ENCODE measurements around the gene COL23A1.

The COL23A1 gene

DNA sequence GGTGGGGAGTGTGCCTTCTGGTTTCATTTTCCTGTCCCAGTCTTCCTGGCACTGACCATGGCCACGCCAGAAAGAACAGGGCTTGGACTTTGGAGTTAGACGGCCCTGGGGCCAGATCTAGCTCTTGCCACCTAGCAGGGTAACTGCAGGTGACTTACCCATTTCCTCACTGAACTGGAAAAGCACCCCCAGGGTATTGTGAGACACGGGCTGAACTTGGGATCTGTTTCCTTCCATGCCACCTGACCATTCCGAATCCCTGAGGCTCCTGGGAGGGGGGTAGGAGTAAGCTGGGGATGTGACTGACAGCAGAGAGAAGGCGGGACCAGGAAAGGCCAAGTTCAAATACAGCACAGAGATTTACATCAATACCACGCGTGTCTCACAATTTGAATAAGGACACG, 376.4 kb downstream of the COL23A1 start:
- Histone ChIP-seq H3K9me3 (ENCODE audit: control insufficient read depth, insufficient read depth, low read depth, low read length) (no peaks in the 10 kb centered on the region), H3K4me3 (ENCODE audit: low read depth, low read length) (no peak overlapping the region), H3K4me1 (ENCODE audit: control insufficient read depth, insufficient read depth, low read length) (no peaks in the 10 kb centered on the region), H3K27ac (ENCODE audit: extremely low read depth, low read depth, low read length) (no peak overlapping the region), H3K36me3 (ENCODE audit: control insufficient read depth in 2 of 2, insufficient read depth in 1 of 2, low read length in 2 of 2) (peaks cover 20 to 88% of the 10 kb centered on the region in 2 experiments)
- TF ChIP-seq ZNF169 (tag by site-specific recombination; IDR thresholded peaks at IDR 0.05) (no peak), IKZF3 (tag by site-specific recombination; IDR thresholded peaks at IDR 0.05) (peak; percentile 46; the same call in 1 of the 2 replicates)
- CTCF ChIA-PET: interaction anchor here (0.7 kb wide), 1 partner anchor 70 kb away, joined by 3 read pairs; no protein-coding TSS in a partner anchor
- POLR2A ChIA-PET: interaction anchor here (0.5 to 5.3 kb wide), 5 partner anchors 8 to 259 kb away, joined by 3 to 45 read pairs (median 4); partner anchors contain the start of genes HNRNPAB and PHYKPL

DNA sequence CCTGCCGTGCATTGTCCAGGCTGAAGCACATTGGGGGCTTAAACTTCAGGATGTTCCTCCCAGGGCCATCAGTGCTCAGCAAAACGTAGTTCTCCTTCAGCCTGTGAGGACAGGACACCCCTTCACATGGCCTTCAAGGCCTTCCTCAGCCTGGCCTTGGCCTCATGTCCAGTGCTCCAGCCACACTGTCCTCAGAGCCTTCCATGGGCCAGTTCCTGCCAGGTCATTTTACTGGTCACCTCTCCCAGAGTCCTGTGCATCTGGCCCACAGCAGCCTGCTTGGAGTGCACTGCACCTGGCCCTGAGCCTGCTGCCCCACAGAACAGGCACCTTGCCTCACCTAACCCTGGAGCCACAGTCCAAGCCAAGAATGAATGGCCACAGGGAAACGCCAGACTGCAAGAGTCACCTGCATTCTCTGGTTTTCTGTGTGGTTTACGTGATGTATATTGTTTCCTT, 377.2 kb downstream of the COL23A1 start:
- ChIA-PET CTCF (interaction anchor here (0.7 kb wide), 1 partner anchor 71 kb away, joined by 3 read pairs; no protein-coding TSS in a partner anchor), POLR2A (interaction anchor here (2.3 to 5.3 kb wide), 2 partner anchors 9 to 19 kb away, joined by 9 to 45 read pairs; partner anchors contain the start of genes HNRNPAB and PHYKPL)
- Histone ChIP-seq H3K27ac (ENCODE audit: extremely low read depth, low read depth, low read length) (peak overlapping the region; percentile 6; the same call in 1 of the 2 replicates), H3K36me3 (ENCODE audit: control insufficient read depth in 2 of 2, insufficient read depth in 1 of 2, low read length in 2 of 2) (peaks cover 18 to 88% of the 10 kb centered on the region in 2 experiments), H3K4me1 (ENCODE audit: control insufficient read depth, insufficient read depth, low read length) (peaks cover 2% of the 10 kb centered on the region; the same call in 1 of the 2 replicates), H3K9me3 (ENCODE audit: control insufficient read depth, insufficient read depth, low read depth, low read length) (no peaks in the 10 kb centered on the region), H3K4me3 (ENCODE audit: low read depth, low read length) (no peak overlapping the region)
- TF ChIP-seq ZBTB11 (tag by site-specific recombination; conservative IDR thresholded peaks at IDR 0.05; ENCODE audit: low read depth) (no peak), GLIS1 (tag by site-specific recombination; IDR thresholded peaks at IDR 0.05) (no peak), GLI4 (tag by site-specific recombination; IDR thresholded peaks at IDR 0.05) (peak; percentile 77; the same call in 1 of the 2 replicates)

GRCh38 chr5:178212241-178213002, 377.8 kb downstream of the COL23A1 start:
- peaks cover 4% of the 10 kb centered on the region; the same call in 1 of the 2 replicates for H3K4me1 ChIP-seq (ENCODE audit: control insufficient read depth, insufficient read depth, low read length)
- no peak overlapping the region for H3K4me3 ChIP-seq (ENCODE audit: low read depth, low read length)
- CTCF ChIA-PET: interaction anchor here (1.1 kb wide), 1 partner anchor 136 kb away, joined by 4 read pairs; no protein-coding TSS in a partner anchor
- H3K27ac ChIP-seq (ENCODE audit: extremely low read depth, low read depth, low read length): 0 out of 2 replicates have a peak overlapping the region, but pooled peaks have one; percentile 6
- POLR2A ChIA-PET: interaction anchor here (2.3 to 5.3 kb wide), 2 partner anchors 8 to 19 kb away, joined by 9 to 45 read pairs; partner anchors contain the start of genes HNRNPAB and PHYKPL
- TF ChIP-seq WT1 (tag by site-specific recombination; IDR thresholded peaks at IDR 0.05) (no peak), ZNF138 (tag by site-specific recombination; IDR thresholded peaks at IDR 0.05; ENCODE audit: borderline replicate concordance) (no peak), ZNF202 (tag by site-specific recombination; IDR thresholded peaks at IDR 0.05; ENCODE audit: borderline replicate concordance) (no peak), ZNF621 (tag by site-specific recombination; IDR thresholded peaks at IDR 0.05) (no peak), ZNF830 (tag by site-specific recombination; IDR thresholded peaks at IDR 0.05; ENCODE audit: low read depth) (no peak), ZNF266 (tag by site-specific recombination; IDR thresholded peaks at IDR 0.05; ENCODE audit: low read depth) (no peak), MEIS1 (CRISPR knock-in tag; IDR thresholded peaks at IDR 0.05; ENCODE audit: borderline replicate concordance) (no peak), ZNF585B (tag by site-specific recombination; IDR thresholded peaks at IDR 0.05) (no peak), ZNF837 (tag by site-specific recombination; IDR thresholded peaks at IDR 0.05) (no peak), ZBTB7A (tag by site-specific recombination; IDR thresholded peaks at IDR 0.05; ENCODE audit: low read depth) (no peak), GLI2 (tag by site-specific recombination; IDR thresholded peaks at IDR 0.05; ENCODE audit: borderline replicate concordance, low read depth) (no peak)
- TF ChIP-seq, protein P1, sequence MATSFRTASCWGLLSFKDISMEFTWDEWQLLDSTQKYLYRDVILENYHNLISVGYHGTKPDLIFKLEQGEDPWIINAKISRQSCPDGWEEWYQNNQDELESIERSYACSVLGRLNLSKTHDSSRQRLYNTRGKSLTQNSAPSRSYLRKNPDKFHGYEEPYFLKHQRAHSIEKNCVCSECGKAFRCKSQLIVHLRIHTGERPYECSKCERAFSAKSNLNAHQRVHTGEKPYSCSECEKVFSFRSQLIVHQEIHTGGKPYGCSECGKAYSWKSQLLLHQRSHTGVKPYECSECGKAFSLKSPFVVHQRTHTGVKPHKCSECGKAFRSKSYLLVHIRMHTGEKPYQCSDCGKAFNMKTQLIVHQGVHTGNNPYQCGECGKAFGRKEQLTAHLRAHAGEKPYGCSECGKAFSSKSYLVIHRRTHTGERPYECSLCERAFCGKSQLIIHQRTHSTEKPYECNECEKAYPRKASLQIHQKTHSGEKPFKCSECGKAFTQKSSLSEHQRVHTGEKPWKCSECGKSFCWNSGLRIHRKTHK (tag by site-specific recombination; IDR thresholded peaks at IDR 0.05): no peak
- H3K36me3 ChIP-seq (ENCODE audit: control insufficient read depth in 2 of 2, insufficient read depth in 1 of 2, low read length in 2 of 2): peaks cover 25 to 95% of the 10 kb centered on the region in 2 experiments
- H3K9me3 ChIP-seq (ENCODE audit: control insufficient read depth, insufficient read depth, low read depth, low read length): no peaks in the 10 kb centered on the region

Measured in HEK293 (cell line).